Upper lobe of right lung (tissue), 1 donor: ENCODE results near the gene GATD1. TPM values are rescaled to one million over a fixed set of nuclear protein-coding genes. Genes with fewer than 3 reads are reported as not detected.

Source experiments
- ATAC-seq: fragments of 200-7000 bp; cut with Tn5 transposase; one replicate; pipeline ENCODE4 v1.9.1; 2020; ENCODE audit warnings: mild to moderate bottlenecking, moderate library complexity
- DNase-seq: peaks from one replicate; pipeline ENCODE4 v3.0.0-alpha.2; 2020
- H3K27ac ChIP-seq: fragments of 200-600 bp; one replicate; pipeline ENCODE4 v1.8.0; 2022
- H3K27me3 ChIP-seq: fragments of 200-600 bp; one replicate; pipeline ENCODE4 v1.8.0; 2022; ENCODE audit warnings: mild to moderate bottlenecking
- H3K36me3 ChIP-seq: fragments of 200-600 bp; one replicate; pipeline ENCODE4 v1.8.0; 2022
- H3K4me1 ChIP-seq: fragments of 200-600 bp; one replicate; pipeline ENCODE4 v1.8.0; 2022
- H3K4me3 ChIP-seq: fragments of 200-600 bp; one replicate; pipeline ENCODE4 v1.8.0; 2022; ENCODE audit warnings: mild to moderate bottlenecking
- H3K9me3 ChIP-seq: fragments of 200-600 bp; one replicate; pipeline ENCODE4 v1.8.0; 2022
- intact Hi-C: fragments of 100-400 bp; cut with DNase I; formaldehyde crosslinking; loops from one replicate; pipeline ENCODE4 v1.11.0; 2022
- total RNA-seq: library from RNA; stranded (reverse); fragmentation: NEBNext Ultra II Directional; extraction: Animal tissue kit (Norgen Biotek cat#: 25700); gene quantifications from one replicate; pipeline ENCODE4 v1.2.1, GENCODE V29; 2021
- TF ChIP-seq, protein P1 (sequence below): fragments of 200-600 bp; IDR thresholded peaks from one replicate; pipeline ENCODE4 v1.8.0; 2022; ENCODE audit warnings: antibody characterized with exemption
- donor health status: DM: no; HTN: yes; CAD: no; lungs with severe emphysema.

Gene GATD1
- total RNA-seq, 1 donor from 2014 or later, result 62.5 TPM

DNA sequence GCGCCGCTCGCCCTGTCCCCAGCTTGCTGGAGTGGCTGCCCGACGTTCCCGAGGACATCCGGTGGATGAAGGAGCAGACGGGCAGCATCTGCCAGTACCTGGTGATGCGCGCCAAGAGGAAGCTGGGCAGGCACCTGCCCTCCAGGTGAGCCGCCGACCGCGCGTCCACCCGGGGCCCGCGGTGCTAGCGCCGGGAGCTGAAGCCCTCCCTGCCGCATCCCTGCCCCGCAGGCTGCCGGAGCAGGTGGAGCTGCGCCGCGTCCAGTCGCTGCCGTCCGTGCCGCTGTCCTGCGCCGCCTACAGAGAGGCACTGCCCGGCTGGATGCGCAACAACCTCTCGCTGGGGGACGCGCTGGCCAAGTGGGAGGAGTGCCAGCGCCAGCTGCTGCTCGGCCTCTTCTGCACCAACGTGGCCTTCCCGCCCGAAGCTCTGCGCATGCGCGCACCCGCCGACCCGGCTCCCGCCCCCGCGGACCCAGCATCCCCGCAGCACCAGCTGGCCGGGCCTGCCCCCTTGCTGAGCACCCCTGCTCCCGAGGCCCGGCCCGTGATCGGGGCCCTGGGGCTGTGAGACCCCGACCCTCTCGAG lies 47.1 kb upstream of the GATD1 start:
- H3K4me3 ChIP-seq, result no peak overlapping the region
- H3K27ac ChIP-seq, result no peak overlapping the region
- H3K36me3 ChIP-seq, result peaks cover 34% of the 10 kb centered on the region
- no peak for DNase-seq
- TF ChIP-seq, protein P1, sequence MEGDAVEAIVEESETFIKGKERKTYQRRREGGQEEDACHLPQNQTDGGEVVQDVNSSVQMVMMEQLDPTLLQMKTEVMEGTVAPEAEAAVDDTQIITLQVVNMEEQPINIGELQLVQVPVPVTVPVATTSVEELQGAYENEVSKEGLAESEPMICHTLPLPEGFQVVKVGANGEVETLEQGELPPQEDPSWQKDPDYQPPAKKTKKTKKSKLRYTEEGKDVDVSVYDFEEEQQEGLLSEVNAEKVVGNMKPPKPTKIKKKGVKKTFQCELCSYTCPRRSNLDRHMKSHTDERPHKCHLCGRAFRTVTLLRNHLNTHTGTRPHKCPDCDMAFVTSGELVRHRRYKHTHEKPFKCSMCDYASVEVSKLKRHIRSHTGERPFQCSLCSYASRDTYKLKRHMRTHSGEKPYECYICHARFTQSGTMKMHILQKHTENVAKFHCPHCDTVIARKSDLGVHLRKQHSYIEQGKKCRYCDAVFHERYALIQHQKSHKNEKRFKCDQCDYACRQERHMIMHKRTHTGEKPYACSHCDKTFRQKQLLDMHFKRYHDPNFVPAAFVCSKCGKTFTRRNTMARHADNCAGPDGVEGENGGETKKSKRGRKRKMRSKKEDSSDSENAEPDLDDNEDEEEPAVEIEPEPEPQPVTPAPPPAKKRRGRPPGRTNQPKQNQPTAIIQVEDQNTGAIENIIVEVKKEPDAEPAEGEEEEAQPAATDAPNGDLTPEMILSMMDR, result no peak
- intact Hi-C loops, result no loop called here
- H3K27me3 ChIP-seq, result no peaks in the 10 kb centered on the region
- peaks cover 60% of the 10 kb centered on the region for H3K4me1 ChIP-seq
- no peak for ATAC-seq
- H3K9me3 ChIP-seq, result no peaks in the 10 kb centered on the region

DNA sequence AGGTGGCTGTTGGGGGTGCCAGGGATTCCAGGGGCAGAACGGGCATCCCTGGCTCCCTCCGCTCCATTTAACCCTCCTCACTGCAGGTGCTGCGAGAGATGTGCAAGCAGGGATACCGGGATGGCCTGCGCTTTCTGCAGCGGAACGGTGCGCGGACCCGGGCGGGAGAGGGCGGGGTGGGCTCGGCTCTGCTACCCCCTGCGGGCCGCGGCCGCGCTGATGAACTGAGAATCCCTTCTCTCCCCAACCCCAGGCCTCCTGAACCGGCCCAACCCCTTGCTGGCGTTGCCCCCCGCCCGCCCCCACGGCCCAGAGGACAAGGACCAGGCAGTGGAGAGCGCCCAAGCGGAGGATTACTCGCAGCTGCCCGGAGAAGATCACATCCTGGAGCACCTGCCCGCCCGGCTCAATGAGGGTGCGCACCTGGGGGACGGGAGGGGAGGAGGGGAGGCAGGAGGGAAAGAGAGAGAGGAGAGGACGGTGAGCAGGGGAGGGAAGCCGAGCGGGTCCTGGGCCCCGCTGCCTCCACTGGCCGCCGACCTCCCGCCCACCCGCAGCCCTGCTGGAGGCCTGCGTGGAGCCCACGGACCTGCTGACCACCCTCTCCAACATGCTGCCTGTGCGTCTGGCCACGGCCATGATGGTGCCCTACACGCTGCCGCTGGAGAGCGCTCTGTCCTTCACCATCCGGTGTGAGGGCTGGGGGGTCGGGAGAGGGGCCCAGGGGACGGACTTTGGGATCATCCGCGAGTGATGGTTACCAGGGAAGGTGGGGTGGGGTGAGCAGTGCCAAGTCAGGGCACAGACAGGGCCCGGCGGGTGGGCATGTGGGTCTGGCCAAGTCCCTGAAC lies 46.4 kb upstream of the GATD1 start:
- intact Hi-C loops, result no loop called here
- ATAC-seq (no peak), DNase-seq (no peak)
- Histone ChIP-seq H3K4me3 (no peak overlapping the region), H3K36me3 (peaks cover 34% of the 10 kb centered on the region), H3K4me1 (peaks cover 52% of the 10 kb centered on the region), H3K27ac (no peak overlapping the region), H3K9me3 (no peaks in the 10 kb centered on the region), H3K27me3 (no peaks in the 10 kb centered on the region)
- TF ChIP-seq, protein P1, result no peak

DNA sequence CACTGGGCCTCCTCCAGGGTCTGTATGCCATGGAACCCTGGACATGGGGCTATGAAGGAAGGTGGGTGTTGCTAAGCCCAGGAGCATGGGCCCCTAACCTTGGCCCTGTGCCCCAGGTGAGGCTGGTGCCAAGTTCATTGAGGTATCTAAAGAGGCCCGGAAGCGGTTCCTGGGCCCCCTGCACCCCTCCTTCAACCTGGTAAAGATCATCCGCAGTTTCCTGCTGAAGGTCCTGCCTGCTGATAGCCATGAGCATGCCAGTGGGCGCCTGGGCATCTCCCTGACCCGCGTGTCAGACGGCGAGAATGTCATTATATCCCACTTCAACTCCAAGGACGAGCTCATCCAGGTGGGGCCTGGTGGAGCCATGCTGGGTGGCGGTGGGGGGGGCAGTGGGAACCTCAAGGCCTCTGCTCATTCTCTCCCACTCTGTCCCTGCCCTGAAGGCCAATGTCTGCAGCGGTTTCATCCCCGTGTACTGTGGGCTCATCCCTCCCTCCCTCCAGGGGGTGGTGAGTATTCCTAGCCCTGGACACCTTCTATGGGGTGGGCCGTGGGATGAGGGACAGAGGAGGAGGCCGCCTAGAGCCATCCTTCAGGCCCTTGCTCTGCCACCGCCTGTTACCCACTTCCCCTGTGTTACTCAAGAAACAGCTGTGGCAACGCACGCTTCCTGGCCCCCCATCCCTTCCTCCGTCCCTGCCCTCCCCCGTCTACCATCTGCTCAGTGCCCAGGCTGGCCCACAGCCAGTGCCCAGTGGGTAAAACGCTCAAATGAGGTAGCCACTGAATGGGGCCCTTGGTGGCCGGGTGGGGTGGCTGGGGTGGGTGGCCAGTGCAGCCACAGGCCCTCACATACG lies 44.5 kb upstream of the GATD1 start:
- peak overlapping the region; percentile 58 for H3K27ac ChIP-seq
- peaks cover 37% of the 10 kb centered on the region for H3K4me1 ChIP-seq
- H3K36me3 ChIP-seq, result peaks cover 34% of the 10 kb centered on the region
- H3K27me3 ChIP-seq, result no peaks in the 10 kb centered on the region
- TF ChIP-seq, protein P1, result no peak
- no peaks in the 10 kb centered on the region for H3K9me3 ChIP-seq
- DNase-seq (peak; percentile 83), ATAC-seq (peak; percentile 6)
- intact Hi-C loops, result no loop called here
- peak overlapping the region; percentile 91 for H3K4me3 ChIP-seq

DNA sequence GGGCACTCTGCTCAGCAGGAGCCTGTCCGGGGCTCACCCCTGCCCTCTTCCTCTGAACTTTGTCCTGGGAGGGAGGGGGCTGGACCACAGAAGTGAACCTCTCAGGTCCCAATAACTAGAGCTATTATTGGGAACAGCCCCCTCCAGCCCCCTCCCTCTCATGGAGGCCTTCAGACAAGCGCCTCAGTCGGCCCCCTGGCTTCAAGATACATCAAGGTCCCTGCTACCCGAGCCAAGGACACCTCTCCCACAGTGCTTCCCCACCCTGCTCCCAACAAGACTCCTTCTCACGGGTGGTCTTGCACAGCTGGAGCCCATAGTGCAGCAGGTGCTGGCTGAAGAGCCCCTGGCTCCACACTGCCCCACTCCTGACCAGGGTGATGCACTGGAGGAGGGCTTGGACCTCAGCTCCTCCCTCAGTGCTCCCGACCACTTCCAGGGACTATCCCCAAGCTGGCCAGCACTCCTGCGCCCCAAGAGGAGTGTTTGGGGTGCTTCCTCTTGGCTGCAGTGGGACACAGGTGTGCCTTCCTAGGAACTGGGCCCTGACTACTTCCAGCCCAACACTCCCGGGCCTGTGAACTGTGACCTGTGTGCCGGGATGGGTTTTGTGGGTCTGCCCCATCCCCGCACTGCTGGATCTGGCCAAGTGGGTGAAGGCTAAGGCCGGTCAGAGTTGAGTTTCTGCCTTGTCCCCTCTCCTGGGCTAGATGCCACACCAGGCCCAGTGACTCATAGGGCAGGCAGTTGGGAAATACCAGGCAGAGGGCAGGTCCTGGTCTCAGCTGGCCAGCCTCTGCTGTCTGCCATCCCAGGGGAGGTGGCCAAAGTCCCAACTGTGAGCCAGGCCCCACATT lies 43.6 kb upstream of the GATD1 start:
- DNase-seq (peak; percentile 90), ATAC-seq (peak; percentile 58)
- Histone ChIP-seq H3K36me3 (peaks cover 34% of the 10 kb centered on the region), H3K4me1 (peaks cover 28% of the 10 kb centered on the region), H3K27ac (peak overlapping the region; percentile 95), H3K9me3 (no peaks in the 10 kb centered on the region), H3K27me3 (no peaks in the 10 kb centered on the region), H3K4me3 (peak overlapping the region; percentile 91)
- TF ChIP-seq, protein P1, result no peak
- intact Hi-C loops, result no loop called here
